GM19324 (cell line): ENCODE data around the gene TAS2R3.
"Not testable (repeated sequence)": the region's sequence is repeated elsewhere in the genome, so short reads cannot be mapped to it uniquely, and the experiment has no call there.

Source experiments
- ATAC-seq: cut with Tn5 transposase; IDR thresholded peaks from one replicate; pipeline ENCODE4 v1.9.1; 2021; ENCODE audit warnings: mild to moderate bottlenecking, moderate library complexity; ENCODE audit not compliant: unreplicated experiment, low FRiP score

TAS2R3 gene, protein sequence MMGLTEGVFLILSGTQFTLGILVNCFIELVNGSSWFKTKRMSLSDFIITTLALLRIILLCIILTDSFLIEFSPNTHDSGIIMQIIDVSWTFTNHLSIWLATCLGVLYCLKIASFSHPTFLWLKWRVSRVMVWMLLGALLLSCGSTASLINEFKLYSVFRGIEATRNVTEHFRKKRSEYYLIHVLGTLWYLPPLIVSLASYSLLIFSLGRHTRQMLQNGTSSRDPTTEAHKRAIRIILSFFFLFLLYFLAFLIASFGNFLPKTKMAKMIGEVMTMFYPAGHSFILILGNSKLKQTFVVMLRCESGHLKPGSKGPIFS

DNA sequence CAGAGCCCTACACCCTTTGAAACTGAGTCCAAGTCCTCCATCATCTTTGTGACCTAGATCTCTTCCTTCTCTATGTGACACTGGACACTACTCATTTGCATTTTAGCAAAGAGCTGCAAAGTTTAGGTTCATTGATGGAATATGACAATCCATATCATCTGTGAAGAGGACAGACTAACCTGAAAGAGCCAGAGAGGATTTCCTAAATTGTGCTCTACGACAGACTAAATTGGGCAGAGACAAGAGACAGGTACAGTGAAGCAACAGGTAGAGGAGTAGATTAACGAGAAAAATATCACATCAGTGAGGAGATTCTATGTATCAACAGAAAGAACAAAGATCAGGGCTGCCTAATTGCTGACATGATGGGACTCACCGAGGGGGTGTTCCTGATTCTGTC is at the start of gene TAS2R3:
TSS of gene TAS2R3 (plus strand) at position 301 of the 400 bp plus-strand sequence. CDS start at position 363, 62 bp downstream.
- ATAC-seq, result no peak

GRCh38 chr7:141714571-141714970 is 49.3 kb upstream of the TAS2R3 start:
- no peak for ATAC-seq

GRCh38 chr7:141715018-141715417 is 48.9 kb upstream of the TAS2R3 start:
- no peak for ATAC-seq

GRCh38 chr7:141715794-141716689 is 47.9 kb upstream of the TAS2R3 start:
- ATAC-seq, result no peak

- ATAC-seq, result no peak
Observed at GRCh38 chr7:141717450-141717849, 46.4 kb upstream of the TAS2R3 start.

GRCh38 chr7:141722529-141722928 is 41.4 kb upstream of the TAS2R3 start:
- no peak for ATAC-seq

DNA sequence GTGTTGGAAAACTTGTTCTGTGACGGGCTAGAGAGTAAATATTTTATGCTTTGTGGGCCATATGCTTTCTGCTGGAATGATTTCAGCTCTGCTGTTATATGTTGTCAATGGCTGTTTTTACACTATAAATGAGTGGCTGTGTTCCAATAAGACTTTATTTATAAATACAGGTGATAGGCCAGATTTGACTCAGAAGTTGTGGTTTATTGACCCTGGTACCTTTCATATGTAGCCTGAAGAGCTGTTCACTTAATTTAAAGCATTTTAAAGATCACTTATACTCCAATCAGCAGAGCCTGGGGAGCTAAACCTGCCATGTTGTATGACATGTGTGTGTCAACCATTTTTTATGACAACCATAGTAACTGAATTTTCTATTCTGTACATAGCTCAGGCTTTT is 34.9 kb upstream of the TAS2R3 start:
- no peak for ATAC-seq

GRCh38 chr7:141731476-141732149 is 32.3 kb upstream of the TAS2R3 start:
- no peak for ATAC-seq

DNA sequence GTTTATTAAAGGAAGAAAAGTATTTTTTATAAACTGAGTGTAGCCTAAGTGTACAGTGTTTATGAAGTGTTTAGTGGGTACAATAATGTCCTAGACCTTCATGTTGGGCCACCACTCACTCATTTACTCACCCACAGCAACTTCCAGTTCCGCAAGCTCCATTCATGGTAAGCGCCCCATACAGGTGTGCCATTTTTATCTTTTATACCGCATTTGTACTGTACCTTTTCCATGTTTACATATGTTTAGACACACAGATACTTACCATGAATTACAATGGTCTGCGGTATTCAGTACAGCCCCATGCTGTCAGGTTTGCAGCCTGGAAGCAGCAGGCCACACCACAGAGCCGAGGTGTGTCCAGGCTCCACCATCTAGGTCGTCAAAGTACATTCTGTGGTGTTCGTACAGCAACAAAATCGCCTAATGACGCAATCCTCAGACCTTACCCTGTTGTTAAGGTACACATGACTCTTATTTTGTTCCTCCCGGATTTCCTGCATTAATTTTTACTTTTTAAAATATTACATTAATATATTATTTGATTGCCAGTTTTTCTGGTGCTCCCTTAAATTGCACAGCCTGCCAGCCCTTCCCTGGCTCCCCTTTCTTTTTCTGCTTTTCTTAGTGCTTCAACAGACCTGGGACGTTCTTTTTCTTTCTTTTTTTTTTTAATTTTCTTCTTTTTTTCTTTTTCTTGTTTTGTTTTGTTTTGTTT is 26.6 kb upstream of the TAS2R3 start:
- no peak for ATAC-seq

GRCh38 chr7:141737836-141738591 is 25.9 kb upstream of the TAS2R3 start, which contains the start of gene SSBP1:
SSBP1 (plus strand) TSS chr7:141738358; CDS start chr7:141739167, 809 bp downstream.
- ATAC-seq, result peak; percentile 94

DNA sequence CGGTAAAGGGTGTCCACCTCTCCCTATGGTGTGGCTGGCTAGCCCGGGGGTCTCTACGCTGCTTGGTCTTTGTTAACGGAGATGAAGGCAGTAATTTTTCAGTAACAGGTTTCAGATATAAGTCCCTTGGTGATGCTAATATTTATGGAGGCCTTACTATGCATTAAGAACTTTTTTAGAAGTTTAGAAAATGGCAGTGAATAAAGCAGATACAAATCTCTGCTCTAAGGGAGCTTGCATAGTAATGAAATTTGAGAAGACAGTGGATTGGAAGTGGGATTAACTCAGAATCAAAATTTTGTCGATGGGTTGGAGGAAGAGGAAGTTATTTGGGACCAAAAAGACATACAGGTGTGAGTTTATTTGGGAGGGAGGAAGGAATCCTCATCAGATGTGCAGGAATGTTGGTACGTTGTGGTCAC is 25.3 kb upstream of the TAS2R3 start:
- ATAC-seq, result no peak

DNA sequence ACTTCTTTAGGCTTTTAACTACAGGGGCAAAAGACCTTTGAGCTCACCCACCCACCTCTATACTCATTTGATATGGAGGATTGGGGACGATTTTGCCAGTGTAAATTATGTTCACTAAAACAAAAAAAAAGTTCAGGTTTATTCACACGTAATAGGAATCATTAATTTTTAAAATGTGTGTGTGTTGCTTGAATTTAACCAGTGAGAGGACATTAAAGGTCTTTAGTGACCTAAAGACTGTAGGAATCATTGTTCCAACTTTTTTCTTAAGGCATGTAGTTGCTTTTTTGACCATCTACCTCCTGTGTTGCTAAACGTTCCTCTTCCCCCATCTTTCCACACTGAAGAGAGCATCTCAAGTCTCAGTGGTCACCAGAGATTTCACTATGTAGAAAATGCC is 24.6 kb upstream of the TAS2R3 start:
- ATAC-seq, result no peak

- no peak for ATAC-seq
Observed at GRCh38 chr7:141742229-141742628, 21.7 kb upstream of the TAS2R3 start.

DNA sequence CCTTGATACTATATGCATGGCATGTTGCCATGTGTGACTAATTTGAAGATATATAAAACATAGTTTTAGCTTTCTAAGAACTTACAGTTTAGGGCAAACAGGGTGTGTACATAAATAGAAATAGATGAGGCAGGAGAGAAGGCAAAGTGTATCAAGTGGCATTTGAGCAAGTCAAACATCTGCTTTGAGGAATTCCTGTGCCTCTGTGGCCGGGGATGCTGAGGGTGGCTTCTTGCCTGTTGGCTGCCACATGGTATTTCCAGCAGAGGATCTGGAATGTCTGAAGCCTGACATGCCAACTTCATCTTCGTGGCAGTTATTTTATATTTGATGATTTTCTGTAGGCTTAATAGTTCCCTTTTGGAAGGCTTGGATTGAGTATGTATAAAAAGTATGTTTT is 19.8 kb upstream of the TAS2R3 start:
- ATAC-seq, result no peak

GRCh38 chr7:141748396-141748795 is 15.5 kb upstream of the TAS2R3 start:
- ATAC-seq, result no peak

GRCh38 chr7:141751904-141752303 is 12.0 kb upstream of the TAS2R3 start:
- ATAC-seq, result not testable (repeated sequence)

DNA sequence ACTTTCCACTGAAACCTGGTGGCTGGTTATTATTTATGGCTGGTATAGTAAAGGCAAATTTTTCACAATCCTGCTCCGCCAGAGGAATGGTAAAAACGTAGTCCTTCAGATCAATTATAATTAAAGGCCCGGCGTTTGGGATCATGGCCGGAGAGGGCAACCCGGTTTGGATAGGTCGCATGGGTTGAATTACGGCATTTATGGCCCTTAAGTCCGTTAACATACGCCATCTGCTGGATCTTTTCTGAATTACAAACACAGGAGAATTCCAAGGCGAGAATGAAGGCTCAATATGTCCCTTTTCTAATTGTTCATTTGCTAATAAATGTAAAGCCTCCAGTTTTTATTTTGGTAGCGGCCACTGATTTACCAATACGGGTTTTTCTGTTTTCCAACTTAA is 11.3 kb upstream of the TAS2R3 start:
- ATAC-seq, result no peak

- ATAC-seq, result no peak
Observed at GRCh38 chr7:141754939-141755338, 9.0 kb upstream of the TAS2R3 start.

GRCh38 chr7:141770083-141770583 is 6.2 kb downstream of the TAS2R3 start:
- ATAC-seq, result not testable (repeated sequence)
